Effector CD8-positive, alpha-beta T cell (primary cell): ENCODE results near the gene MORN5.

ENCODE experiments used
- DNase-seq: peaks from one replicate; lab custom pipeline; 2025; lab: John Stamatoyannopoulos, UW

MORN5 gene

GRCh38 chr9:122232796-122233306, 73.1 kb downstream of the MORN5 start:
- no peak for DNase-seq

- no peak for DNase-seq
Observed at GRCh38 chr9:122234022-122234748, 74.5 kb downstream of the MORN5 start.

GRCh38 chr9:122236681-122237080, 77.0 kb downstream of the MORN5 start:
- DNase-seq: no peak

GRCh38 chr9:122239722-122240121, 80.0 kb downstream of the MORN5 start:
- DNase-seq: no peak

GRCh38 chr9:122244349-122244748, 84.6 kb downstream of the MORN5 start:
- no peak for DNase-seq

- no peak for DNase-seq
Observed at GRCh38 chr9:122246666-122247065, 87.0 kb downstream of the MORN5 start.

- DNase-seq: no peak
Observed at GRCh38 chr9:122248448-122248865, 88.7 kb downstream of the MORN5 start.
